ENCODE results near the gene ROMO1.

DNA sequence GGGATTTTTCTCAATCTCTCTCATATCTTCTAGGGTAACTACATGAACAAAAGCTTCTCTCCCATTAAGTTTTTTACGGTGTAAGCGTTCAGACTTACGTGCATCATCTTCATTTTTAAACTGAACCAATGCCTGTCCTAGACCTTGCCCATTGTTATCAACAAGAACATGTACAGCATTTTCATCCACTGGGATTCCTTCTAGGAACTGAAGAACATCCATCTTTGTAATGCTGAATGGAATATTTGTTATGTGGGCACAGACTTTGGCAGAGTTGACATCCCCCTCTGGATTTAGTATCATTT, 45.8 kb upstream of the ROMO1 start:
- TF ChIP-seq, protein P1, sequence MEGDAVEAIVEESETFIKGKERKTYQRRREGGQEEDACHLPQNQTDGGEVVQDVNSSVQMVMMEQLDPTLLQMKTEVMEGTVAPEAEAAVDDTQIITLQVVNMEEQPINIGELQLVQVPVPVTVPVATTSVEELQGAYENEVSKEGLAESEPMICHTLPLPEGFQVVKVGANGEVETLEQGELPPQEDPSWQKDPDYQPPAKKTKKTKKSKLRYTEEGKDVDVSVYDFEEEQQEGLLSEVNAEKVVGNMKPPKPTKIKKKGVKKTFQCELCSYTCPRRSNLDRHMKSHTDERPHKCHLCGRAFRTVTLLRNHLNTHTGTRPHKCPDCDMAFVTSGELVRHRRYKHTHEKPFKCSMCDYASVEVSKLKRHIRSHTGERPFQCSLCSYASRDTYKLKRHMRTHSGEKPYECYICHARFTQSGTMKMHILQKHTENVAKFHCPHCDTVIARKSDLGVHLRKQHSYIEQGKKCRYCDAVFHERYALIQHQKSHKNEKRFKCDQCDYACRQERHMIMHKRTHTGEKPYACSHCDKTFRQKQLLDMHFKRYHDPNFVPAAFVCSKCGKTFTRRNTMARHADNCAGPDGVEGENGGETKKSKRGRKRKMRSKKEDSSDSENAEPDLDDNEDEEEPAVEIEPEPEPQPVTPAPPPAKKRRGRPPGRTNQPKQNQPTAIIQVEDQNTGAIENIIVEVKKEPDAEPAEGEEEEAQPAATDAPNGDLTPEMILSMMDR (IDR thresholded peaks at IDR 0.05) = no peak
- no peak for TF ChIP-seq POLR2A (IDR thresholded peaks at IDR 0.05)

All from Peyer's patch (tissue), 4 donors.